SU-DHL-6 (cell line): ENCODE results near the gene MAML3.

Source experiments
- H2AFZ ChIP-seq: fragments of 200-600 bp; sonication (generic); 2 replicates; pipeline ENCODE4 v1.6.1; 2014; ENCODE audit warnings: low read depth, mild to moderate bottlenecking, moderate library complexity, mixed read lengths, antibody characterized with exemption, low read length; ENCODE audit not compliant: severe bottlenecking
- H3F3A ChIP-seq: fragments of 200-600 bp; shearing (Covaris generic); 2 replicates; pipeline ENCODE4 v1.6.0; 2016; ENCODE audit warnings: antibody characterized with exemption, mild to moderate bottlenecking; ENCODE audit not compliant: insufficient read depth
- H3K27ac ChIP-seq: fragments of 200-600 bp; sonication (generic); 2 replicates; pipeline ENCODE4 v1.5.1; 2016; ENCODE audit warnings: low read depth, mild to moderate bottlenecking, low read length, moderate library complexity, mixed read lengths
- H3K27me3 ChIP-seq: fragments of 200-600 bp; sonication (generic), shearing (Covaris generic); 2 replicates; pipeline ENCODE4 v1.6.0; 2014; ENCODE audit warnings: mild to moderate bottlenecking, low read length
- H3K36me3 ChIP-seq: fragments of 200-600 bp; sonication (generic); 2 replicates; pipeline ENCODE4 v1.6.1; 2014; ENCODE audit warnings: mild to moderate bottlenecking, low read length, mixed read lengths
- H3K4me2 ChIP-seq: fragments of 300-600, 200-600 bp; shearing (Covaris generic), sonication (generic); 2 replicates; pipeline ENCODE4 v1.6.0; 2014; ENCODE audit warnings: low read length, low read depth, mild to moderate bottlenecking; ENCODE audit not compliant: poor library complexity, severe bottlenecking
- H3K4me3 ChIP-seq: fragments of 200-600 bp; sonication (generic); 2 replicates; pipeline ENCODE4 v1.5.1; 2014; ENCODE audit warnings: antibody characterized with exemption, low read length, mild to moderate bottlenecking, mixed read lengths; ENCODE audit not compliant: insufficient read depth, poor library complexity, severe bottlenecking
- H3K79me2 ChIP-seq: fragments of 200-600 bp; sonication (generic); 2 replicates; pipeline ENCODE4 v1.6.1; 2014; ENCODE audit warnings: mild to moderate bottlenecking, low read length, moderate library complexity; ENCODE audit not compliant: insufficient read depth
- H3K9ac ChIP-seq: fragments of 200-600 bp; sonication (generic); 2 replicates; pipeline ENCODE4 v1.7.0; 2014; ENCODE audit warnings: mild to moderate bottlenecking, low read length
- H3K9me2 ChIP-seq: fragments of 200-600 bp; sonication (generic); replicated peaks from 2 replicates; pipeline ENCODE4 v1.6.1; 2014; ENCODE audit warnings: low read length; ENCODE audit not compliant: insufficient read depth
- H3K9me3 ChIP-seq: fragments of 200-600 bp; sonication (generic); 2 replicates; pipeline ENCODE4 v1.6.1; 2014; ENCODE audit warnings: low read length, mixed read lengths; ENCODE audit not compliant: insufficient read depth
- H4K20me1 ChIP-seq: fragments of 200-600 bp; sonication (generic); 2 replicates; pipeline ENCODE4 v1.6.1; 2014; ENCODE audit warnings: low read depth, mild to moderate bottlenecking, antibody characterized with exemption, low read length, moderate library complexity, mixed read lengths
- EZH2phosphoT487 ChIP-seq: fragments of 200-600 bp; sonication (generic), shearing (Covaris generic); conservative IDR thresholded peaks from 2 replicates; pipeline ENCODE4 v1.6.1; 2018; ENCODE audit warnings: mild to moderate bottlenecking, antibody characterized with exemption, low read length, moderate library complexity, mixed read lengths
- TF ChIP-seq, protein P1 (sequence below): fragments of 200-600 bp; sonication (generic); IDR thresholded peaks from one replicate; pipeline ENCODE4 v1.5.1; 2017; ENCODE audit warnings: antibody characterized with exemption, mild to moderate bottlenecking, low read length, moderate library complexity; ENCODE audit not compliant: insufficient read depth, poor library complexity, severe bottlenecking

Gene MAML3

DNA sequence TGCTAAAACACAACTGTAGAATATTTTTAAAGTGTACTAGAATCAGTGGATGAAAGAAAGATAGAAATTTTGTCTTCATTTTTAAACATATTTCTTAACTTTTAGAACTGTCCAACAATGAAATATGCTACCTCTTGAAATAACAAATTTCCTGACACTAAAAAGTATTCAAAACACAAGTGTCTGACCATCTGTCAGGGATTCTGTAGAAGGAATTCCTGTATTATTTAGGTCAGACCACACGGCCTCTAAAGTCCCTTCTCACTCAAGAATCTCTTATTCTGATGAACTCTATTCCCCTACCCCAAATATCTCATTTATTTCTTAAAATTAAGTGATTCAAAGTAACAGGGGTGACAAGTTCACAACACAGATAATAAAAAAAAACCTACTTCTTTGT lies 99.1 kb downstream of the MAML3 start:
- TF ChIP-seq EZH2phosphoT487, result no peak
- H3K79me2 ChIP-seq, result no peaks in the 10 kb centered on the region
- no peak overlapping the region for H3K27ac ChIP-seq
- H3K9ac ChIP-seq, result no peak overlapping the region
- no peaks in the 10 kb centered on the region for H3K9me2 ChIP-seq
- H4K20me1 ChIP-seq, result no peaks in the 10 kb centered on the region
- H3K36me3 ChIP-seq, result no peaks in the 10 kb centered on the region
- H3K4me3 ChIP-seq, result no peak overlapping the region
- H3K4me2 ChIP-seq, result no peak overlapping the region
- no peaks in the 10 kb centered on the region for H3K9me3 ChIP-seq
- H3F3A ChIP-seq, result no peaks in the 10 kb centered on the region
- H2AFZ ChIP-seq, result no peak overlapping the region
- no peaks in the 10 kb centered on the region for H3K27me3 ChIP-seq

DNA sequence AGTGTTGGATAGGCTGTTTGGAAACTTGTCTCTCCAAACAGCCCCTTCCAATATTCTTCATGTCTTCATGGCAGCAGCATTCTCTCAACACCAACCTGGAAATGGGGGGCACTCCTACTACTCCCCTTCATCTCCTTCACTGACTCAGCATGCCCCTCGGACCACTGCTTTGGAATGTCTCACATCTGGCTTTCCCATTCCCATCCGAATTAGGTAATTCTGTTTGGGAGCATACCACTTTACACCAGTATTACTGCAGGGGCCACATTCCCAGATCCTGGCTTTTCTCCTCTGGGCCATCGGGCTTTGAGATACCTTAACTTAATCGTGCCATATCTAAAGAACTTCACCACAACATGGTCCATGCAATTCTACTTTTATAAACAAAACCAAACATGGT lies 100.8 kb downstream of the MAML3 start:
- H2AFZ ChIP-seq, result no peak overlapping the region
- H3K27me3 ChIP-seq, result no peaks in the 10 kb centered on the region
- H4K20me1 ChIP-seq, result no peaks in the 10 kb centered on the region
- no peaks in the 10 kb centered on the region for H3K79me2 ChIP-seq
- H3K9me2 ChIP-seq, result no peaks in the 10 kb centered on the region
- H3K4me3 ChIP-seq, result no peak overlapping the region
- no peak overlapping the region for H3K27ac ChIP-seq
- no peaks in the 10 kb centered on the region for H3F3A ChIP-seq
- no peak overlapping the region for H3K9ac ChIP-seq
- H3K36me3 ChIP-seq, result no peaks in the 10 kb centered on the region
- no peak for TF ChIP-seq EZH2phosphoT487
- TF ChIP-seq, protein P1, sequence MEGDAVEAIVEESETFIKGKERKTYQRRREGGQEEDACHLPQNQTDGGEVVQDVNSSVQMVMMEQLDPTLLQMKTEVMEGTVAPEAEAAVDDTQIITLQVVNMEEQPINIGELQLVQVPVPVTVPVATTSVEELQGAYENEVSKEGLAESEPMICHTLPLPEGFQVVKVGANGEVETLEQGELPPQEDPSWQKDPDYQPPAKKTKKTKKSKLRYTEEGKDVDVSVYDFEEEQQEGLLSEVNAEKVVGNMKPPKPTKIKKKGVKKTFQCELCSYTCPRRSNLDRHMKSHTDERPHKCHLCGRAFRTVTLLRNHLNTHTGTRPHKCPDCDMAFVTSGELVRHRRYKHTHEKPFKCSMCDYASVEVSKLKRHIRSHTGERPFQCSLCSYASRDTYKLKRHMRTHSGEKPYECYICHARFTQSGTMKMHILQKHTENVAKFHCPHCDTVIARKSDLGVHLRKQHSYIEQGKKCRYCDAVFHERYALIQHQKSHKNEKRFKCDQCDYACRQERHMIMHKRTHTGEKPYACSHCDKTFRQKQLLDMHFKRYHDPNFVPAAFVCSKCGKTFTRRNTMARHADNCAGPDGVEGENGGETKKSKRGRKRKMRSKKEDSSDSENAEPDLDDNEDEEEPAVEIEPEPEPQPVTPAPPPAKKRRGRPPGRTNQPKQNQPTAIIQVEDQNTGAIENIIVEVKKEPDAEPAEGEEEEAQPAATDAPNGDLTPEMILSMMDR, result no peak
- H3K9me3 ChIP-seq, result no peaks in the 10 kb centered on the region
- H3K4me2 ChIP-seq, result no peak overlapping the region

DNA sequence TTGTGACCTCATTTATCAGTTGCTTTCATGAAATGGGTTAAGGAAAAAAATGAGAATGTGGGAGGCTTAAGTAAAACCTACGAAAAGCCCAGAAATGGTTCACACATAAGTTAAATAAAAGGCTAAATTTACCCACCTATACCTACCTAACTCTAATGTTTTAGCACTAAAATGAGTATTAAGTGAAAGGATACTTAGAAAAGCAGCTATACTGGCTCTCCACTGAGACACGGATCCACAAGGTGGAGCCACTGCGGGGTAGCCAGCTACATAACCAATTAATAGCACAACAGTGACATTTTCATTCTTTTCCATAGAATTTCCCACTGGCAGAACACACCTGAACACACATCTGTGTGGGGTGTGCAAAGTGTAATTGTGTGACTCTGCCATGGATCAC lies 101.9 kb downstream of the MAML3 start:
- no peaks in the 10 kb centered on the region for H3K9me3 ChIP-seq
- H3K9me2 ChIP-seq, result no peaks in the 10 kb centered on the region
- no peaks in the 10 kb centered on the region for H3K79me2 ChIP-seq
- no peak overlapping the region for H3K4me3 ChIP-seq
- H3F3A ChIP-seq, result no peaks in the 10 kb centered on the region
- no peak overlapping the region for H2AFZ ChIP-seq
- H3K27ac ChIP-seq, result no peak overlapping the region
- no peaks in the 10 kb centered on the region for H3K27me3 ChIP-seq
- no peaks in the 10 kb centered on the region for H3K36me3 ChIP-seq
- no peaks in the 10 kb centered on the region for H4K20me1 ChIP-seq
- no peak overlapping the region for H3K4me2 ChIP-seq
- TF ChIP-seq EZH2phosphoT487, result no peak
- TF ChIP-seq, protein P1, result no peak
- H3K9ac ChIP-seq, result no peak overlapping the region

DNA sequence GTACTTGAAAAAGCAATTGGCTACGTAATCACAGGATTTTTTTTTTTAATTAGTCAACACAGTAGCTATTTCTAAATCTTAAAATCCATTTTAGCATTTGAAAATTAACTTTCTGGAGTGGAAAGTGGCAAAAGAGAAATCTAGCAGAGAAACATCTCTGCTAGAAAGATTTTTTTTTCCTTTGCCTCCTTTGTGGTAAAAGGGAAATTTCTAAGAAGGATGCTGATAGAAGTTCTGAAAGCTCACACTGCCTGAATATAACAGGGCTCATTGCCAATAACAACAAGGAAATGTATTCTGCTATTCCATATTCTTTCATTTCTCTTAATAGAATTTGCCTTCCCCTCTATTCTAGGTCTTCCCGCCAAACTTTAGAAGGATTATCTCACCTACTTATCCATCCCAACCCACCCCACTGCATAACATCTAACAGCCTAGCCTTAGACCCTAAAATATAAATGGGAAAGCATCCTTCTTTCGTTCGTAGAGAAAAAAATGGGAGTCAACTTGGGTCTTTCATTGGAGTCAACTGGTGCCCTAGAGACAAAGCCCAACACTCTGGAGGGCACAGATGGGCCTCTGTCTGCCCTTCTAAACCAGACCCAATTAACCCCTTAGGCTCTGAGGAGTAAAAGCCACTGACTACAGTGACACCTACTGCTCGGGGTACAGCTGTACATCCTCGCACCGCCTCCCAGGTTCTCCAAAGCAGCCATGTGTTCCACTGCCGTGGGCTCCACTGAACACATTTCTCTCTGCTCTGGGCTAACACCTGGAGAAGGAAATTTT lies 103.9 kb downstream of the MAML3 start:
- Histone ChIP-seq H3K4me3 (no peak overlapping the region), H3K9me2 (no peaks in the 10 kb centered on the region), H3K27ac (no peak overlapping the region), H3K4me2 (no peak overlapping the region), H2AFZ (no peak overlapping the region), H3F3A (no peaks in the 10 kb centered on the region), H3K9me3 (no peaks in the 10 kb centered on the region), H4K20me1 (no peaks in the 10 kb centered on the region), H3K9ac (no peak overlapping the region), H3K36me3 (no peaks in the 10 kb centered on the region), H3K79me2 (no peaks in the 10 kb centered on the region), H3K27me3 (no peaks in the 10 kb centered on the region)
- no peak for TF ChIP-seq EZH2phosphoT487
- TF ChIP-seq, protein P1, result no peak
